Sigmoid colon (tissue), 7 donors: ENCODE measurements around the gene FAT2. TPM values are rescaled to one million over a fixed set of nuclear protein-coding genes. Genes with fewer than 3 reads are reported as not detected.

Experiments used
- DNase-seq: peaks from one replicate; pipeline ENCODE4 v3.0.0-alpha.2; 2019
- H3K27ac ChIP-seq, 4 donors: fragments of 200-600 bp; sonication (generic); one replicate each; pipeline ENCODE4 v1.5.1; 2016 to 2019; ENCODE audit warnings: mild to moderate bottlenecking in 1 of 4
- H3K27me3 ChIP-seq, 3 donors: fragments of 200-600 bp; sonication (generic); one replicate each; pipeline ENCODE4 v1.5.1; 2019; ENCODE audit warnings: mild to moderate bottlenecking in 1 of 3
- H3K36me3 ChIP-seq, 4 donors: fragments of 200-600 bp; sonication (generic); one replicate each; pipeline ENCODE4 v1.5.1; 2016 to 2019
- H3K4me1 ChIP-seq, 4 donors: fragments of 200-600 bp; sonication (generic); one replicate each; pipeline ENCODE4 v1.5.1; 2017 to 2019
- H3K4me3 ChIP-seq, 4 donors: fragments of 200-600 bp; sonication (generic); one replicate each; pipeline ENCODE4 v1.5.1; 2017 to 2019; ENCODE audit warnings: mild to moderate bottlenecking in 2 of 4, moderate library complexity in 1 of 4
- H3K9me3 ChIP-seq, 4 donors: fragments of 200-600 bp in 3 of 4; sonication (generic) in 3 of 4; one replicate each; pipeline versions ENCODE4 v1.5.1 to v1.6.1; 2013 to 2019
- EP300 ChIP-seq, 4 donors: sonication (generic); formaldehyde crosslinking; IDR thresholded peaks; one replicate each; pipeline ENCODE4 v1.6.1; 2017; ENCODE audit warnings: antibody characterized with exemption in 4 of 4
- POLR2A ChIP-seq, 2 donors: fragments of 450-650 bp; IDR thresholded peaks; one replicate each; pipeline ENCODE4 v1.6.1; 2016; ENCODE audit warnings: antibody characterized with exemption in 2 of 2, mild to moderate bottlenecking in 2 of 2, moderate library complexity in 2 of 2
- POLR2AphosphoS5 ChIP-seq, 4 donors: sonication (generic); formaldehyde crosslinking; IDR thresholded peaks; one replicate each; pipeline ENCODE4 v1.6.1; 2017; ENCODE audit warnings: antibody characterized with exemption in 4 of 4
- WGBS, 2 donors: extraction: QIAGEN DNeasy Blood & Tissue Kit; methylation state at CpG; one replicate each; pipeline ENCODE4 v1.1.7; 2013; 5-methylcytosine and 5-hydroxymethylcytosine counted together
- intact Hi-C: fragments of 100-400 bp; cut with DNase I; formaldehyde crosslinking; loops from one replicate; pipeline ENCODE4 v1.15.1; 2023
- polyA plus RNA-seq, 3 donors: library from polyadenylated mRNA; stranded (reverse); fragments of 200-250 nt; gene quantifications; one replicate each; pipeline ENCODE4 v1.2.3, GENCODE V29; 2013
- total RNA-seq, 4 donors: library from RNA; depleted of rRNA; stranded (reverse); fragments of >200 nt; gene quantifications; one replicate each; pipeline ENCODE4 v1.1.0, GENCODE V29; 2016
- TF ChIP-seq, protein P1 (sequence below), 4 experiments: fragments of 450-650 bp in 3 of 4; fragments of 200-600 bp in 1 of 4; IDR thresholded peaks; one replicate each; pipeline ENCODE4 v1.5.1; 2016 to 2019; ENCODE audit warnings: antibody characterized with exemption in 4 of 4, mild to moderate bottlenecking in 3 of 4, moderate library complexity in 2 of 4
- donor health status: healthy with polysubstance abuse.
- donor health status: Bipolar disorder and iron deficiency.
- donor health status: healthy.

Gene FAT2
- total and polyA plus RNA-seq, 7 donors = 0.03 TPM; not detected in 6

DNA sequence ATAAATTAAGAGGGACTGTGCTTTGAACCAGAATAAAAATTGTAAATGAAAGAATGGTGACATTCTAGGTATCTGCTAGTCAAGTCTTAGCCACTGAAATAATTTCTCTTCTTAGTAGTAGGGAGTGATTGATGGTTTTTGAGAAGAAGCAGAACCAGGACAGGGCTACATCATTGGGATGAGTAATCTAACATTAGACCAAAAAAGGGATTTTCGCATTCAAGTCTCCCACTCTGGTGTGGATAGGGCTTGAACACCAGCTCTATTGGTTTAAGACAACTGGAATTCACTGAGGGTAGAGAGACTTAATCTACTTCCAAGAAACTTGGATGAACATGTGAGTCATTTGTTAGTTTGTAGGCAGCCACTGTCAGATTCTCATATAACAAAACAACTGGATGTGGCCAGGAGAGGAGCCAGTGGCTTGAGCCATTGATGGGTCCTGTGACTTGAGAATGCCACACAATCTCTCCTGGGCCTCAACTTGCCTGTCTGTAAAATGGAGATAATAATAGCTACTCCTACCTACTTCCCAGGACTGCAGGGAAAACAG is 16.6 kb downstream of the FAT2 start:
- WGBS, 2 donors = 90 to 98% methylated on average over 1 of the region's 1 CpG
- no peak for DNase-seq
- Histone ChIP-seq H3K4me1 (peaks cover 0 to 16% (median 6%) of the 10 kb centered on the region in 4 donors), H3K4me3 (no peak overlapping the region), H3K27me3 (no peaks in the 10 kb centered on the region), H3K9me3 (no peaks in the 10 kb centered on the region), H3K36me3 (no peaks in the 10 kb centered on the region), H3K27ac (no peak overlapping the region)
- intact Hi-C loops = no loop called here
- TF ChIP-seq EP300 (IDR thresholded peaks at IDR 0.05) (no peak), POLR2A (IDR thresholded peaks at IDR 0.05) (no peak)

DNA sequence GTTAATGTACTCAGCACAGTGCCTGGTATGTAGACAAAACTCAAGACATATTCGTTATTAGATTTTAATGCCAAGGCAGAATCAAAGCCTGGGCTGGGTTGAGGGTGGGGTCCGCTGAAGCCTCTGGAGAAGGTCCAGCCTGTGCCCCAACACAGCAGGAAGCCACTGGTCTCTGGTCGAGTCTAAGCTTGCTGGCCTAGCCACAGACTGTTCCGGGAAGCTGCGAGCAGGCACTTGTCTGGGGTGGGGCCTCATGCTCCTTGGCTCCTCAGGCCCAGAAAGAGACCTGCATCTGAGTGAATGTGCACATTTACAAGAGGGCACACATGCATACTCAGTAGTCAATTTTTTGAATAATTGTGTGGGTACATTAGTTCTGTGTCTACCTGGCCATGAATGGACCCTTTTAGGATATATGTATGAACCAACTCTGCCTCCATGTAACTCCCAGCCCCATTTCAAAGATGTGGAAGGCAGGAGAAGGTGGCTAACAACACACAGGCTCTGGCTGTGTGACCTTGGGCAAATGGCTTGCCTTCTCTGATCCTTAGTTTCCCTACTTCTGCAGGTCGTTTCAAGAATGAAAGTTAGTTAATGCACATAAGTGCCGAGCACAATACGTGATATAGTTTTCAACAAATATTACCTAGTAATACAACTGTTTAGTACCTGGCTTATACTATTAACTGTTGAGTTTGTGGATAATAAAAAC is 18.3 kb downstream of the FAT2 start:
- Histone ChIP-seq H3K27me3 (no peaks in the 10 kb centered on the region), H3K4me1 (peaks cover 0 to 16% (median 6%) of the 10 kb centered on the region in 4 donors), H3K36me3 (no peaks in the 10 kb centered on the region), H3K9me3 (no peaks in the 10 kb centered on the region), H3K27ac (no peak overlapping the region), H3K4me3 (no peak overlapping the region)
- intact Hi-C loops = no loop called here
- no peak for DNase-seq
- WGBS, 2 donors = 84 to 90% methylated on average over 8 of the region's 8 CpGs
- TF ChIP-seq POLR2AphosphoS5 (IDR thresholded peaks at IDR 0.05) (no peak), EP300 (IDR thresholded peaks at IDR 0.05) (no peak), POLR2A (IDR thresholded peaks at IDR 0.05) (no peak)
- TF ChIP-seq, protein P1, sequence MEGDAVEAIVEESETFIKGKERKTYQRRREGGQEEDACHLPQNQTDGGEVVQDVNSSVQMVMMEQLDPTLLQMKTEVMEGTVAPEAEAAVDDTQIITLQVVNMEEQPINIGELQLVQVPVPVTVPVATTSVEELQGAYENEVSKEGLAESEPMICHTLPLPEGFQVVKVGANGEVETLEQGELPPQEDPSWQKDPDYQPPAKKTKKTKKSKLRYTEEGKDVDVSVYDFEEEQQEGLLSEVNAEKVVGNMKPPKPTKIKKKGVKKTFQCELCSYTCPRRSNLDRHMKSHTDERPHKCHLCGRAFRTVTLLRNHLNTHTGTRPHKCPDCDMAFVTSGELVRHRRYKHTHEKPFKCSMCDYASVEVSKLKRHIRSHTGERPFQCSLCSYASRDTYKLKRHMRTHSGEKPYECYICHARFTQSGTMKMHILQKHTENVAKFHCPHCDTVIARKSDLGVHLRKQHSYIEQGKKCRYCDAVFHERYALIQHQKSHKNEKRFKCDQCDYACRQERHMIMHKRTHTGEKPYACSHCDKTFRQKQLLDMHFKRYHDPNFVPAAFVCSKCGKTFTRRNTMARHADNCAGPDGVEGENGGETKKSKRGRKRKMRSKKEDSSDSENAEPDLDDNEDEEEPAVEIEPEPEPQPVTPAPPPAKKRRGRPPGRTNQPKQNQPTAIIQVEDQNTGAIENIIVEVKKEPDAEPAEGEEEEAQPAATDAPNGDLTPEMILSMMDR (IDR thresholded peaks at IDR 0.05) = no peak

DNA sequence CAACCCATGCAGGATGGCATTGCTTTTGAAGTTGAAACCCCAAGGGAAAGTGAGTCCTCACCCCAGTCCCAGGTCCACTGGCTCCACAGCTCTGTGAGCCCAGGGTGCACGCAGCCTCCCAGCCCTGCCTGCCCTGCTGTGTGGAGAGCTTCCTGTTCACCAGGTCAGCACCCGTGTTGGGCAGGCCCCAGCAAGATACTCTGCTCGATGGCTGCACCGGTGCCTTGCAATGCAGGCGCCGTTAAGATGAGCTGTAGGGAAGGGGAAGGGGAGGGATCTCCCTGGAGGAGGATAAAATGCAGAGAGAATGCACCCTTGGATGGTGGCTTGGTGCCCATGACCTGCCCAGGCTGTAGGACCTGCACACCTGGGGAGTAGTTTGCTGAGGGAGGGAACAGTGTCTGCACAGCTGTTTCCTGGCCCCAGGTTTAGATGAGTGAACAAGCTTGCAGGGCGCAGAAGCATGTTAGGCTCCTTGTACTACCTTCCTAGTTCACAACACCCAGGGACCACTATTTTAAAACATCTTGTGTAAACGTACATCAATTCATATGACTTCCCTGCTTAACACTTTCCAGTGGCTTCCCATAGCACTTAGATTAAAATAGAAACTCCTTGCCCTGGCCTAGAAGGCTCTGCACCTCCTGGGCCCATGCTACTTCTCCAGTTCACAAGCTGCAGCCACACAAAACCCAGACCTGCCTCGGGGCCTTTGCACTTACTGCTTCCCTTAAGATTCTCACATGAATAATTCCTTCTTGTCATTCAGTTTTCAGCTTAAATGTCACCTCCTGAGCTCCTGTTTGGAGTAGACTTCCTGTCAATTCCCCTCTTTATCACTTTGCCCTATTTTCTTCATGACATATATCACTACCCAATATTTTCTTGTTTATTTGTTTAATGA is 19.6 kb downstream of the FAT2 start:
- Histone ChIP-seq H3K4me3 (no peak overlapping the region), H3K9me3 (no peaks in the 10 kb centered on the region), H3K27me3 (no peaks in the 10 kb centered on the region), H3K27ac (no peak overlapping the region), H3K4me1 (peaks cover 0 to 16% (median 6%) of the 10 kb centered on the region in 4 donors), H3K36me3 (no peaks in the 10 kb centered on the region)
- intact Hi-C loops = no loop called here
- TF ChIP-seq, protein P1 (IDR thresholded peaks at IDR 0.05) = no peak
- no peak for TF ChIP-seq POLR2A (IDR thresholded peaks at IDR 0.05)
- no peak for TF ChIP-seq EP300 (IDR thresholded peaks at IDR 0.05)
- no peak for TF ChIP-seq POLR2AphosphoS5 (IDR thresholded peaks at IDR 0.05)
- DNase-seq = no peak
- 69 to 72% methylated on average over 9 of the region's 9 CpGs for WGBS, 2 donors

DNA sequence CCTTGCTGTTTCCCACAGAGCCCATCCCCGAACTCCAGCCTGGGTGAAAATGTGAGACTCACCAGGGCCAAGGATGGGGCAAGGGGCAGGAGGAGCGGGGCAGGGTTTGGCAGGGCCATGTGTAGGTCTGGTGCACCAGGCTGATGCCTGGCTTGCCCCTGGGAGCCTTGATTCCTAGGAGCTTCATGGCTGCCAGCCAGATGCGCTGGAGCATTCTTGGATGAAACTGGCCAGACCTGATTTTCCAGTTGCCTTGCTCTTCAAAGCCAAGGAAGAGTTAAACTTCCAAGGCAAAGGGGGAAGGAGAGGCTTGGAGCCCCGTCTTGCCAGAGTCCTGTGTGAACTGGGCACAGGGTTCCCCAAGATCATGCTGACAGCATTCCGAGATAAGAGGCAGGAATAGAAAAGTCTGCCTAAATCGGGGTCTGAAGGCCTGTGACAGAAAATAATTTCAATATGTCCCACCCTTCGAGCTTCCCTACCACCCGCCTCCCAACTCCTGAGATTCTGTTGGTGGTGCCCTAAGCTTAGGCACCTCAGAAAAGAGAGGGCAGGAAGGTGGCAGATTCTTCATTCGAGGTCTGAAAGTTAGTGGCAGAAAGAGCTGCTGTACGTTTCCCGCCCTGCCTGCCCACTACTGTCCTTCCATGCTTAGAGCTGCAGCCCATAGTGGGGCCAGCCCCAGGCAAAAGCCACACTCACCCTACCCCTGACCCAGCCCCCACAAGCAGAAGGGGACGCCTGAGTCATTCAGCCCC is 20.4 kb downstream of the FAT2 start:
- Histone ChIP-seq H3K27ac (no peak overlapping the region), H3K4me3 (no peak overlapping the region), H3K9me3 (no peaks in the 10 kb centered on the region), H3K4me1 (peaks cover 0 to 16% (median 6%) of the 10 kb centered on the region in 4 donors), H3K27me3 (no peaks in the 10 kb centered on the region), H3K36me3 (no peaks in the 10 kb centered on the region)
- TF ChIP-seq, protein P1 (IDR thresholded peaks at IDR 0.05) = no peak
- no peak for DNase-seq
- 57 to 78% methylated on average over 12 of the region's 12 CpGs for WGBS, 2 donors
- intact Hi-C loops = no loop called here
